H1 (cell line): ENCODE measurements around the gene ZNF619. TPM values are rescaled to one million over a fixed set of nuclear protein-coding genes. Genes with fewer than 3 reads are reported as not detected.

ENCODE experiments used
- ASH2L ChIP-seq: fragments of 200-600, 300-600 bp; sonication (generic); IDR thresholded peaks from one replicate; pipeline ENCODE4 v1.7.1; 2017; ENCODE audit warnings: low read length
- BACH1 ChIP-seq: IDR thresholded peaks from 2 replicates; pipeline ENCODE4 v1.6.1; 2012; ENCODE audit warnings: low read length, improper control_type of control experiment
- BRCA1 ChIP-seq: IDR thresholded peaks from 2 replicates; pipeline ENCODE4 v1.6.1; 2012; ENCODE audit warnings: low read depth, low read length, improper control_type of control experiment
- CBX5 ChIP-seq: fragments of 300-800, 300-1000 bp; sonication (generic); IDR thresholded peaks from 2 replicates; pipeline ENCODE4 v1.7.1; 2016; ENCODE audit warnings: antibody characterized with exemption, low read length, low read depth
- CBX8 ChIP-seq: fragments of 300-800, 300-1000 bp; sonication (generic); IDR thresholded peaks from 2 replicates; pipeline ENCODE4 v1.7.1; 2016; ENCODE audit warnings: low read depth, low read length, borderline replicate concordance
- CEBPB ChIP-seq: IDR thresholded peaks from 2 replicates; pipeline ENCODE4 v1.6.1; 2012; ENCODE audit warnings: low read depth, low read length
- CHD2 ChIP-seq: IDR thresholded peaks from 2 replicates; pipeline ENCODE4 v1.6.1; 2012; ENCODE audit warnings: low read length, improper control_type of control experiment
- CTBP2 ChIP-seq: IDR thresholded peaks from 2 replicates; pipeline ENCODE4 v1.7.0; 2011; ENCODE audit warnings: borderline replicate concordance, mild to moderate bottlenecking, moderate library complexity, mixed read lengths, low read length; ENCODE audit not compliant: insufficient read depth, insufficient read length
- EP300 ChIP-seq, 2 experiments: IDR thresholded peaks; 1 replicate in 1 of 2; 2 replicates in 1 of 2; pipeline ENCODE4 v1.6.1; 2011 to 2012; ENCODE audit warnings: low read depth in 2 of 2, low read length in 2 of 2, mild to moderate bottlenecking in 2 of 2, borderline replicate concordance in 1 of 2, inconsistent platforms in 1 of 2, moderate library complexity in 1 of 2
- FOSL1 ChIP-seq: IDR thresholded peaks from 2 replicates; pipeline ENCODE4 v1.6.1; 2011; ENCODE audit warnings: mild to moderate bottlenecking, low read depth, low read length, moderate library complexity; ENCODE audit not compliant: insufficient read depth
- GABPA ChIP-seq: IDR thresholded peaks from 2 replicates; pipeline ENCODE4 v1.6.1; 2011; ENCODE audit warnings: mild to moderate bottlenecking, low read length, moderate library complexity, borderline replicate concordance; ENCODE audit not compliant: insufficient read depth
- HDAC2 ChIP-seq, 2 experiments: fragments of 300-600 bp in 1 of 2; sonication (generic) in 1 of 2; IDR thresholded peaks; 2 replicates each; pipeline ENCODE4 v1.6.1; 2011 to 2012; ENCODE audit warnings: low read depth in 2 of 2, low read length in 2 of 2, mild to moderate bottlenecking in 2 of 2, moderate library complexity in 2 of 2, borderline replicate concordance in 1 of 2, inconsistent platforms in 1 of 2
- JUND ChIP-seq: IDR thresholded peaks from 2 replicates; pipeline ENCODE4 v1.6.1; 2011; ENCODE audit warnings: mild to moderate bottlenecking, improper control_type of control experiment, low read length
- KDM5A ChIP-seq: fragments of 200-600 bp; IDR thresholded peaks from 2 replicates; pipeline ENCODE4 v1.7.1; 2012; ENCODE audit warnings: mild to moderate bottlenecking, low read length, inconsistent platforms, mixed read lengths
- NRF1 ChIP-seq: IDR thresholded peaks from 2 replicates; pipeline ENCODE4 v1.6.1; 2011; ENCODE audit warnings: mild to moderate bottlenecking, low read depth, low read length, improper control_type of control experiment
- RFX5 ChIP-seq: IDR thresholded peaks from 2 replicates; pipeline ENCODE4 v1.6.1; 2011; ENCODE audit warnings: low read depth, low read length, improper control_type of control experiment, borderline replicate concordance
- RNF2 ChIP-seq: fragments of 200-900, 300-1000 bp; sonication (generic); IDR thresholded peaks from 2 replicates; pipeline ENCODE4 v1.7.1; 2016; ENCODE audit warnings: borderline replicate concordance, low read depth, mild to moderate bottlenecking, antibody characterized with exemption, low read length; ENCODE audit not compliant: poor library complexity, severe bottlenecking; ENCODE audit errors: missing control alignments
- SIN3A ChIP-seq, 2 experiments: IDR thresholded peaks in 1 of 2; conservative IDR thresholded peaks in 1 of 2; 2 replicates each; pipeline ENCODE4 v1.6.1; 2011 to 2012; ENCODE audit warnings: low read length in 2 of 2, improper control_type of control experiment in 1 of 2, low read depth in 1 of 2, mild to moderate bottlenecking in 1 of 2
- SP4 ChIP-seq: IDR thresholded peaks from 2 replicates; pipeline ENCODE4 v1.6.1; 2012; ENCODE audit warnings: low read length, inconsistent platforms
- SUZ12 ChIP-seq: fragments of 200-600 bp; sonication (generic); IDR thresholded peaks from 2 replicates; pipeline ENCODE4 v1.6.1; 2012; ENCODE audit warnings: mild to moderate bottlenecking, inconsistent platforms, low read length, moderate library complexity, mixed read lengths
- TEAD4 ChIP-seq: IDR thresholded peaks from 2 replicates; pipeline ENCODE4 v1.6.1; 2012; ENCODE audit warnings: low read depth, low read length, inconsistent platforms, mixed read lengths
- polyA plus RNA-seq, 7 experiments: library from polyadenylated mRNA; depleted of rRNA in 3 of 7; stranded (reverse) in 5 of 7; unstranded in 2 of 7; fragments of >200 nt in 5 of 7; fragments of 200-250 nt in 2 of 7; gene quantifications; 1 replicate in 5 of 7; 2 replicates in 1 of 7; 4 replicates in 1 of 7; pipeline versions ENCODE4 v1.2.1 to v1.2.3, GENCODE V29; 2011 to 2013; ENCODE audit warnings: missing spikeins in 2 of 7, mixed read lengths in 2 of 7
- total RNA-seq: library from RNA; stranded (reverse); fragmentation: NEBNext Ultra II Directional; extraction: Animal tissue kit (Norgen Biotek cat#: 25700); gene quantifications from 2 replicates; pipeline ENCODE4 v1.2.1, GENCODE V29; 2021
- TF ChIP-seq, protein P1 (sequence below): IDR thresholded peaks from 2 replicates; pipeline ENCODE4 v1.6.1; 2012; ENCODE audit warnings: inconsistent platforms

The ZNF619 gene
- total and polyA plus RNA-seq, 2 of the 8 experiments (the other 6 are each of a cell fraction or from before 2014, with no cell fraction given): 2.3 to 8.2 TPM

GRCh38 chr3:40456940-40457823 lies 19.7 kb upstream of the ZNF619 start, which contains the start of gene RPL14 (continued):
- no peak for TF ChIP-seq RNF2
- no peak for TF ChIP-seq CBX8
- TF ChIP-seq GABPA: no peak
- peak in 1 of 2 experiments; percentile 69; a peak in 1 of 4 replicates for TF ChIP-seq SIN3A (conservative IDR thresholded peaks at IDR 0.05 in 1 of 2, IDR thresholded peaks at IDR 0.05 in 1 of 2; ENCODE audit: low read depth in 1 of 2, low read length in 2 of 2)
- 0 out of 4 replicates have a peak, but pooled peaks of 1 of the 2 experiments have one; percentile 46 for TF ChIP-seq HDAC2 (IDR thresholded peaks at IDR 0.05; ENCODE audit: borderline replicate concordance in 1 of 2, low read depth in 2 of 2, low read length in 2 of 2)
- no peak for TF ChIP-seq CBX5
- TF ChIP-seq TEAD4: 0 out of 2 replicates have a peak, but pooled peaks have one; percentile 4
- peak; percentile 86 for TF ChIP-seq KDM5A
- TF ChIP-seq CTBP2: no peak
- peak; percentile 63 for TF ChIP-seq ASH2L
- peak; percentile 82 for TF ChIP-seq NRF1
- no peak for TF ChIP-seq BACH1
- TF ChIP-seq EP300 (IDR thresholded peaks at IDR 0.05; ENCODE audit: borderline replicate concordance in 1 of 2, low read depth in 2 of 2, low read length in 2 of 2): no peak
- TF ChIP-seq SP4: peak; percentile 66; the same call in 1 of the 2 replicates
- TF ChIP-seq CHD2: peak; percentile 57; the same call in 1 of the 2 replicates
- no peak for TF ChIP-seq FOSL1
- TF ChIP-seq SUZ12: no peak
- TF ChIP-seq RFX5: no peak; the same call in 1 of the 2 replicates
- no peak for TF ChIP-seq CEBPB
- peak; percentile 19; the same call in 1 of the 2 replicates for TF ChIP-seq JUND
- TF ChIP-seq BRCA1: no peak
- TF ChIP-seq, protein P1, sequence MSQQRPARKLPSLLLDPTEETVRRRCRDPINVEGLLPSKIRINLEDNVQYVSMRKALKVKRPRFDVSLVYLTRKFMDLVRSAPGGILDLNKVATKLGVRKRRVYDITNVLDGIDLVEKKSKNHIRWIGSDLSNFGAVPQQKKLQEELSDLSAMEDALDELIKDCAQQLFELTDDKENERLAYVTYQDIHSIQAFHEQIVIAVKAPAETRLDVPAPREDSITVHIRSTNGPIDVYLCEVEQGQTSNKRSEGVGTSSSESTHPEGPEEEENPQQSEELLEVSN: peak; percentile 36; the same call in 1 of the 2 replicates
